HepG2 (cell line): Measurements from ENCODE around the gene OPA3. TPM values are rescaled to one million over a fixed set of nuclear protein-coding genes. Genes with fewer than 3 reads are reported as not detected.

Experiments
- CBX1 ChIP-seq: IDR thresholded peaks from one replicate; pipeline ENCODE4 v1.6.1; 2016; ENCODE audit warnings: antibody characterized with exemption, low read depth
- ERF ChIP-seq: IDR thresholded peaks from 2 replicates; pipeline ENCODE4 v1.6.1; 2018; ENCODE audit warnings: missing biosample characterization, missing genetic modification reagents
- GMEB1 ChIP-seq: sonication (generic); formaldehyde crosslinking; IDR thresholded peaks from 2 replicates; pipeline ENCODE4 v1.5.1; 2020; ENCODE audit warnings: missing genetic modification reagents, mild to moderate bottlenecking, borderline replicate concordance
- HOXA7 ChIP-seq: sonication (generic); formaldehyde crosslinking; IDR thresholded peaks from 2 replicates; pipeline ENCODE4 v1.8.1; 2022; ENCODE audit warnings: mild to moderate bottlenecking, missing genetic modification reagents, moderate library complexity
- IRF9 ChIP-seq: sonication (generic); formaldehyde crosslinking; IDR thresholded peaks from 2 replicates; pipeline ENCODE4 v1.8.0; 2022; ENCODE audit warnings: missing genetic modification reagents, mild to moderate bottlenecking, borderline replicate concordance
- MAZ ChIP-seq, 2 experiments: sonication (generic) in 1 of 2; formaldehyde crosslinking in 1 of 2; IDR thresholded peaks; 2 replicates each; pipeline versions ENCODE4 v1.5.0 to v1.6.1; 2012 to 2020; ENCODE audit warnings: low read depth in 2 of 2, mild to moderate bottlenecking in 2 of 2, borderline replicate concordance in 1 of 2, improper control_type of control experiment in 1 of 2, low read length in 1 of 2, missing genetic modification reagents in 1 of 2, moderate library complexity in 1 of 2
- NCOA2 ChIP-seq: sonication (generic); formaldehyde crosslinking; IDR thresholded peaks from 2 replicates; pipeline ENCODE4 v1.8.0; 2022; ENCODE audit warnings: inconsistent platforms
- NFKB2 ChIP-seq: sonication (generic); formaldehyde crosslinking; IDR thresholded peaks from 2 replicates; pipeline ENCODE4 v1.4.0; 2020; ENCODE audit warnings: missing genetic modification reagents, borderline replicate concordance
- PHF8 ChIP-seq: sonication (generic); formaldehyde crosslinking; IDR thresholded peaks from 2 replicates; pipeline ENCODE4 v1.5.0; 2020; ENCODE audit warnings: missing genetic modification reagents
- RAD21 ChIP-seq: fragments of 450-650 bp; formaldehyde crosslinking; IDR thresholded peaks from 2 replicates; pipeline ENCODE4 v1.5.0; 2020; ENCODE audit warnings: mild to moderate bottlenecking
- RNF2 ChIP-seq: fragments of 450-650 bp; conservative IDR thresholded peaks from 2 replicates; pipeline ENCODE4 v1.6.1; 2016; ENCODE audit warnings: low read depth
- SOX5 ChIP-seq: IDR thresholded peaks from 2 replicates; pipeline ENCODE4 v1.6.1; 2016; ENCODE audit warnings: borderline replicate concordance
- SRY ChIP-seq: sonication (generic); formaldehyde crosslinking; IDR thresholded peaks from 2 replicates; pipeline ENCODE4 v1.8.0; 2022; ENCODE audit warnings: mild to moderate bottlenecking, missing genetic modification reagents
- TBX3 ChIP-seq: fragments of 450-650 bp; IDR thresholded peaks from 2 replicates; pipeline ENCODE4 v1.6.1; 2017; ENCODE audit warnings: antibody characterized with exemption, mild to moderate bottlenecking, inconsistent platforms, borderline replicate concordance
- ZMYM2 ChIP-seq: sonication (generic); formaldehyde crosslinking; IDR thresholded peaks from 2 replicates; pipeline ENCODE4 v1.8.0; 2022; ENCODE audit warnings: mild to moderate bottlenecking, missing genetic modification reagents
- ZNF274 ChIP-seq: sonication (generic); formaldehyde crosslinking; IDR thresholded peaks from 2 replicates; pipeline ENCODE4 v1.5.1; 2020; ENCODE audit warnings: mild to moderate bottlenecking, missing genetic modification reagents
- ZNF337 ChIP-seq: sonication (generic); formaldehyde crosslinking; IDR thresholded peaks from 2 replicates; pipeline ENCODE4 v1.5.1; 2020; ENCODE audit warnings: missing genetic modification reagents, low read depth, mild to moderate bottlenecking, borderline replicate concordance
- ZNF432 ChIP-seq: sonication (generic); formaldehyde crosslinking; IDR thresholded peaks from 2 replicates; pipeline ENCODE4 v1.5.0; 2020; ENCODE audit warnings: missing genetic modification reagents, mild to moderate bottlenecking, borderline replicate concordance
- ZNF563 ChIP-seq: sonication (generic); formaldehyde crosslinking; IDR thresholded peaks from 2 replicates; pipeline ENCODE4 v1.8.0; 2022; ENCODE audit warnings: mild to moderate bottlenecking, moderate library complexity, missing genetic modification reagents
- ZNF777 ChIP-seq: sonication (generic); formaldehyde crosslinking; IDR thresholded peaks from 2 replicates; pipeline ENCODE4 v1.4.0; 2020; ENCODE audit warnings: missing genetic modification reagents
- ZSCAN22 ChIP-seq: sonication (generic); formaldehyde crosslinking; IDR thresholded peaks from 2 replicates; pipeline ENCODE4 v1.4.0; 2020; ENCODE audit warnings: mild to moderate bottlenecking, missing genetic modification reagents
- polyA plus RNA-seq, 8 experiments: library from polyadenylated mRNA; depleted of rRNA in 3 of 8; stranded (reverse) in 7 of 8; unstranded in 1 of 8; fragments of >200 nt; fragmentation: Illumina TruSeq in 4 of 8; extraction: Trizol in 4 of 8; gene quantifications; 2 replicates each; pipeline versions ENCODE4 v1.2.1 to v1.2.3, GENCODE V29; 2011 to 2016; ENCODE audit warnings: low read depth in 4 of 8, missing spikeins in 1 of 8, mixed read lengths in 1 of 8; ENCODE audit not compliant: insufficient read depth in 1 of 8
- total RNA-seq, 5 experiments: library from RNA; depleted of rRNA; stranded (reverse); fragments of >200 nt; fragmentation: Illumina TruSeq; extraction: Trizol; gene quantifications; 2 replicates each; pipeline ENCODE4 v1.2.3, GENCODE V29; 2016; ENCODE audit warnings: low read depth in 1 of 5
- TF ChIP-seq, protein P1 (sequence below): sonication (generic); formaldehyde crosslinking; IDR thresholded peaks from 2 replicates; pipeline ENCODE4 v1.5.1; 2020; ENCODE audit warnings: missing genetic modification reagents, mild to moderate bottlenecking, borderline replicate concordance
- TF ChIP-seq, protein P2 (sequence below): sonication (generic); IDR thresholded peaks from 2 replicates; pipeline ENCODE4 v1.6.1; 2016; ENCODE audit warnings: low read depth, borderline replicate concordance
- TF ChIP-seq, protein P3 (sequence below): sonication (generic); formaldehyde crosslinking; IDR thresholded peaks from 2 replicates; pipeline ENCODE4 v1.8.1; 2023; ENCODE audit warnings: mild to moderate bottlenecking, missing genetic modification reagents

Gene OPA3
- total and polyA plus RNA-seq, 2 of the 13 experiments (the other 11 are each of a cell fraction or from before 2014, with no cell fraction given), result 8.3 to 17.7 TPM

DNA sequence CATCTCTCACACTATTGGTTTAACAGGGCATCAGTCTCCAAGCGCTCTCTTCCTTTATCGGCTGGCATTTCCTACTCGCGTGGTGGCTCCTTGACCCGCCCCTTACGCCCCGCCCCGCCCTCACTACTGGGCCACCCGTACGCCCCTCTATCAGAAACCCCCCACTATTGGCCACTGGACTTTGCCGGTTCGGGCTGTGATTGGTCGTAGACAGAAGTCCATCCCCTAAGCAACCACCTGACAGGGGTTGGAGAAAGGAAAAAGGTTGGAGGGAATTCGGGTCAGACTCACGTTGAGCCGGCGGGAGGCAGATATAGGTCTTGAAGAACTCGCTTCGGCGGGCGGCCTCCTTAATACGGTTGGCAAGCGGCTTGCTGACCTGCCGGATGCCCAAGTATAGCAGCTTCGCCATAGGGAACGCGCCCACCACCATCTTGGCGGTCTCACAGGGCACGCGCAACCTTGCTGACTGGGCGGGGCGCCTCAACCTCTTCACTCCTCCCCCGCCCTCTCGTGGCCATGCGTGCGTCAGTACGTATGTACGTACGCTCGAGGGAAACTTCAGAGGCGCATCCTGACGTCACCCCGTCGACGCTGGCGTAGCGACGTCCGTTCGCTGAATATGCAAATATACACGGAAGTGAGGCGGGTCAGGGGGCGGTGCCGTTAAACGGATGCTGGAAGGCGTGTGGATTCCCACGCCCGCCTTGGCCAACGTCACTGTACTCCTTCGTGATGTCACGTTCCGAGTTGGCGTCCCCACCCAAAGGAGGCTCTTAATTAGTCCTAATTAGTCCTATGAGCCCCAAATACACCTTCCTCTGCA is at the start of gene OPA3 (continued):
- TF ChIP-seq ZNF777 (0 out of 2 replicates have a peak, but pooled peaks have one; percentile 5), ERF (CRISPR knock-in tag) (peak; percentile 56; the same call in 1 of the 2 replicates), ZNF274 (CRISPR knock-in tag) (no peak), IRF9 (CRISPR knock-in tag) (peak; percentile 86; the same call in 1 of the 2 replicates), RAD21 (CRISPR knock-in tag) (peak; percentile 29; the same call in 1 of the 2 replicates), SOX5 (CRISPR knock-in tag) (no peak; the same call in 1 of the 2 replicates), ZNF563 (CRISPR knock-in tag) (peak; percentile 65; the same call in 1 of the 2 replicates), ZNF337 (CRISPR knock-in tag) (no peak), CBX1 (no peak), SRY (CRISPR knock-in tag) (0 out of 2 replicates have a peak, but pooled peaks have one; percentile 73), PHF8 (peak; percentile 74), MAZ (IDR thresholded peaks at IDR 0.05; ENCODE audit: borderline replicate concordance, low read depth, low read length) (peak; percentile 90), MAZ (CRISPR knock-in tag; IDR thresholded peaks at IDR 0.05; ENCODE audit: low read depth) (peak; percentile 92), ZNF432 (CRISPR knock-in tag) (no peak), ZSCAN22 (CRISPR knock-in tag) (no peak), NCOA2 (peak; percentile 29; the same call in 1 of the 2 replicates), HOXA7 (CRISPR knock-in tag) (no peak), NFKB2 (CRISPR knock-in tag) (peak; percentile 68; the same call in 1 of the 2 replicates), RNF2 (peak; percentile 72), GMEB1 (CRISPR knock-in tag) (peak; percentile 100), TBX3 (peak; percentile 11; the same call in 1 of the 2 replicates), ZMYM2 (CRISPR knock-in tag) (0 out of 2 replicates have a peak, but pooled peaks have one; percentile 52)
- TF ChIP-seq, protein P1, sequence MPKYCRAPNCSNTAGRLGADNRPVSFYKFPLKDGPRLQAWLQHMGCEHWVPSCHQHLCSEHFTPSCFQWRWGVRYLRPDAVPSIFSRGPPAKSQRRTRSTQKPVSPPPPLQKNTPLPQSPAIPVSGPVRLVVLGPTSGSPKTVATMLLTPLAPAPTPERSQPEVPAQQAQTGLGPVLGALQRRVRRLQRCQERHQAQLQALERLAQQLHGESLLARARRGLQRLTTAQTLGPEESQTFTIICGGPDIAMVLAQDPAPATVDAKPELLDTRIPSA (CRISPR knock-in tag), result no peak
- TF ChIP-seq, protein P2, sequence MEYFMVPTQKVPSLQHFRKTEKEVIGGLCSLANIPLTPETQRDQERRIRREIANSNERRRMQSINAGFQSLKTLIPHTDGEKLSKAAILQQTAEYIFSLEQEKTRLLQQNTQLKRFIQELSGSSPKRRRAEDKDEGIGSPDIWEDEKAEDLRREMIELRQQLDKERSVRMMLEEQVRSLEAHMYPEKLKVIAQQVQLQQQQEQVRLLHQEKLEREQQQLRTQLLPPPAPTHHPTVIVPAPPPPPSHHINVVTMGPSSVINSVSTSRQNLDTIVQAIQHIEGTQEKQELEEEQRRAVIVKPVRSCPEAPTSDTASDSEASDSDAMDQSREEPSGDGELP, result peak; percentile 33; the same call in 1 of the 2 replicates
- TF ChIP-seq, protein P3, sequence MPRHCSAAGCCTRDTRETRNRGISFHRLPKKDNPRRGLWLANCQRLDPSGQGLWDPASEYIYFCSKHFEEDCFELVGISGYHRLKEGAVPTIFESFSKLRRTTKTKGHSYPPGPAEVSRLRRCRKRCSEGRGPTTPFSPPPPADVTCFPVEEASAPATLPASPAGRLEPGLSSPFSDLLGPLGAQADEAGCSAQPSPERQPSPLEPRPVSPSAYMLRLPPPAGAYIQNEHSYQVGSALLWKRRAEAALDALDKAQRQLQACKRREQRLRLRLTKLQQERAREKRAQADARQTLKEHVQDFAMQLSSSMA (CRISPR knock-in tag), result no peak
